ENCODE measurements around the gene DHX16.
A peak's percentile ranks its signal among the peaks of the same experiment; 100 is the strongest.

The DHX16 gene

GRCh38 chr6:30647242-30648116 lies 25.3 kb downstream of the DHX16 start:
- TF ChIP-seq, protein P1, sequence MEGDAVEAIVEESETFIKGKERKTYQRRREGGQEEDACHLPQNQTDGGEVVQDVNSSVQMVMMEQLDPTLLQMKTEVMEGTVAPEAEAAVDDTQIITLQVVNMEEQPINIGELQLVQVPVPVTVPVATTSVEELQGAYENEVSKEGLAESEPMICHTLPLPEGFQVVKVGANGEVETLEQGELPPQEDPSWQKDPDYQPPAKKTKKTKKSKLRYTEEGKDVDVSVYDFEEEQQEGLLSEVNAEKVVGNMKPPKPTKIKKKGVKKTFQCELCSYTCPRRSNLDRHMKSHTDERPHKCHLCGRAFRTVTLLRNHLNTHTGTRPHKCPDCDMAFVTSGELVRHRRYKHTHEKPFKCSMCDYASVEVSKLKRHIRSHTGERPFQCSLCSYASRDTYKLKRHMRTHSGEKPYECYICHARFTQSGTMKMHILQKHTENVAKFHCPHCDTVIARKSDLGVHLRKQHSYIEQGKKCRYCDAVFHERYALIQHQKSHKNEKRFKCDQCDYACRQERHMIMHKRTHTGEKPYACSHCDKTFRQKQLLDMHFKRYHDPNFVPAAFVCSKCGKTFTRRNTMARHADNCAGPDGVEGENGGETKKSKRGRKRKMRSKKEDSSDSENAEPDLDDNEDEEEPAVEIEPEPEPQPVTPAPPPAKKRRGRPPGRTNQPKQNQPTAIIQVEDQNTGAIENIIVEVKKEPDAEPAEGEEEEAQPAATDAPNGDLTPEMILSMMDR (IDR thresholded peaks at IDR 0.05; ENCODE audit: borderline replicate concordance, extremely low read depth, low read length, poor library complexity, severe bottlenecking), result no peak
- TF ChIP-seq EZH2 (IDR thresholded peaks at IDR 0.05; ENCODE audit: borderline replicate concordance, low read depth, low read length, severe bottlenecking), result no peak
- H3K27ac ChIP-seq (ENCODE audit: low read length), result peak overlapping the region; percentile 95
- peaks cover 62% of the 10 kb centered on the region for H3K79me2 ChIP-seq (ENCODE audit: insufficient read depth, low read length)
- peak overlapping the region; percentile 68 for H3K4me2 ChIP-seq (ENCODE audit: insufficient read depth, low read length)
- H2AFZ ChIP-seq (ENCODE audit: low read depth, low read length), result peak overlapping the region; percentile 95
- H3K9me3 ChIP-seq (ENCODE audit: insufficient read depth, low read length, severe bottlenecking), result no peaks in the 10 kb centered on the region
- H3K9ac ChIP-seq (ENCODE audit: low read depth, low read length), result peak overlapping the region; percentile 96
- H3K4me3 ChIP-seq (ENCODE audit: low read depth in 1 of 2, low read length in 2 of 2), result peak overlapping the region; percentile 94 to 98
- peaks cover 9% of the 10 kb centered on the region; the same call in 1 of the 2 replicates for H4K20me1 ChIP-seq (ENCODE audit: insufficient read depth, low read length)
- peak; percentile 79 for ATAC-seq (ENCODE audit: insufficient read depth, low read depth)
- DNase-seq, result peak; percentile 74
- H3K36me3 ChIP-seq (ENCODE audit: insufficient read depth, low read length), result peaks cover 61% of the 10 kb centered on the region
- no peaks in the 10 kb centered on the region for H3K27me3 ChIP-seq (ENCODE audit: insufficient read depth, low read length, poor library complexity)
- H3K4me1 ChIP-seq (ENCODE audit: insufficient read depth, low read length), result peaks cover 32% of the 10 kb centered on the region

DNA sequence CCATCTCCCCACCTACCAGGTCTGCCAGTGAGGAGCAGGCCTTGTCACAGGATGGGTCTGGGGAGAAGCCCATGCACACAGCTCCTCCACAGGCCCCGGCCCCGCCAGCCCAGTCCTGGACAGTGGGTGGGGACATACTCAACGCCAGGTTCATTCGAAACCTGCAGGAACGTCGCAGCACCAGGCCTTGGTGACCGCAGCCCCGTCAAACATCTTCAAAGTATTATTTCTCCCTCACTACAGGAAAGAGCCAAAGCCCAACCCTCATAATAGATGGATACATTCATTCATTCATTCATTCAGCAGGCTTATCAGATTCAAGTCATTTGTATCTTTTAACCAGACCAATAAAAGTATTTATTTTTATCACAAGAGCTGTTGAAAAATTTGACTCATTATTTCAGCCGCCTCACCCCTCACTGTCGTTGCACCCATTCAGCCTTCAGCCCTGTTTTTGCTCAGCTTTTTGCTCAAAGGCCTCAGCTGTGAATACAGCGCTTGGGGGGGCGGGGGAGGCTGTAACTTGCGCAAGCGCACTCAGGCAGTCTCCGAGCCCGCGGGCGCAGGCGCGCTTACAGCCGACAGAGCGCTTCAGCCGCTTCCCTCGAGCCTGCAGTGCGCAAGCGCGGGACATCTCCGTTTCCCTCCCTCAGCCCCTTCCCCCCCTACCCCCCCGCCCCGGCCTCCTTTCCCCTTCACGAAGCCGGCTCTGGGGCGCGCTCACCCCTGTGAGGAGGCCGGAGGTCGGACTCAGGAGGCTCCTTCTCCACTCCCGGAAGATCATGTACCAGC lies 26.2 kb downstream of the DHX16 start, which contains the start of gene C6orf136:
C6orf136 (plus strand) TSS at position 684 of the 792 bp plus-strand sequence; CDS start at position 783, 99 bp downstream.
- Histone ChIP-seq H3K4me3 (ENCODE audit: low read depth in 1 of 2, low read length in 2 of 2) (peak within 1 kb of the TSS; percentile 94 to 98), H4K20me1 (ENCODE audit: insufficient read depth, low read length) (peaks cover 9% of the 10 kb centered on the region; the same call in 1 of the 2 replicates), H3K36me3 (ENCODE audit: insufficient read depth, low read length) (peaks cover 59% of the 10 kb centered on the region), H3K79me2 (ENCODE audit: insufficient read depth, low read length) (peaks cover 62% of the 10 kb centered on the region), H3K4me2 (ENCODE audit: insufficient read depth, low read length) (peak within 1 kb of the TSS; percentile 68), H2AFZ (ENCODE audit: low read depth, low read length) (peak within 1 kb of the TSS; percentile 95), H3K4me1 (ENCODE audit: insufficient read depth, low read length) (peaks cover 32% of the 10 kb centered on the region), H3K9me3 (ENCODE audit: insufficient read depth, low read length, severe bottlenecking) (no peaks in the 10 kb centered on the region), H3K9ac (ENCODE audit: low read depth, low read length) (peak within 1 kb of the TSS; percentile 96), H3K27ac (ENCODE audit: low read length) (peak within 1 kb of the TSS; percentile 95), H3K27me3 (ENCODE audit: insufficient read depth, low read length, poor library complexity) (no peaks in the 10 kb centered on the region)
- peak; percentile 78 for ATAC-seq (ENCODE audit: insufficient read depth, low read depth)
- DNase-seq, result peak; percentile 95
- TF ChIP-seq EZH2 (IDR thresholded peaks at IDR 0.05; ENCODE audit: borderline replicate concordance, low read depth, low read length, severe bottlenecking), result no peak
- TF ChIP-seq, protein P1 (IDR thresholded peaks at IDR 0.05; ENCODE audit: borderline replicate concordance, extremely low read depth, low read length, poor library complexity, severe bottlenecking), result no peak

- H4K20me1 ChIP-seq (ENCODE audit: insufficient read depth, low read length), result peaks cover 9% of the 10 kb centered on the region; the same call in 1 of the 2 replicates
- ATAC-seq (ENCODE audit: insufficient read depth, low read depth) (no peak), DNase-seq (no peak)
- no peak overlapping the region for H2AFZ ChIP-seq (ENCODE audit: low read depth, low read length)
- no peaks in the 10 kb centered on the region for H3K9me3 ChIP-seq (ENCODE audit: insufficient read depth, low read length, severe bottlenecking)
- no peaks in the 10 kb centered on the region for H3K27me3 ChIP-seq (ENCODE audit: insufficient read depth, low read length, poor library complexity)
- peaks cover 62% of the 10 kb centered on the region for H3K79me2 ChIP-seq (ENCODE audit: insufficient read depth, low read length)
- H3K36me3 ChIP-seq (ENCODE audit: insufficient read depth, low read length), result peaks cover 60% of the 10 kb centered on the region
- TF ChIP-seq, protein P1 (IDR thresholded peaks at IDR 0.05; ENCODE audit: borderline replicate concordance, extremely low read depth, low read length, poor library complexity, severe bottlenecking), result no peak
- TF ChIP-seq EZH2 (IDR thresholded peaks at IDR 0.05; ENCODE audit: borderline replicate concordance, low read depth, low read length, severe bottlenecking), result no peak
- H3K9ac ChIP-seq (ENCODE audit: low read depth, low read length), result peak overlapping the region; percentile 96
- H3K27ac ChIP-seq (ENCODE audit: low read length), result peak overlapping the region; percentile 19
- H3K4me2 ChIP-seq (ENCODE audit: insufficient read depth, low read length), result peak overlapping the region; percentile 68
- H3K4me1 ChIP-seq (ENCODE audit: insufficient read depth, low read length), result peaks cover 32% of the 10 kb centered on the region
- peak overlapping the region in 1 of 2 experiments; percentile 98; a peak in 2 of 4 replicates for H3K4me3 ChIP-seq (ENCODE audit: low read depth in 1 of 2, low read length in 2 of 2)
Observed at GRCh38 chr6:30645989-30646388, 26.8 kb downstream of the DHX16 start.

All from DND-41 (cell line).